ENCODE data around the gene ZNF775.
A peak's percentile ranks its signal among the peaks of the same experiment; 100 is the strongest.

ZNF775 gene

GRCh38 chr7:150339409-150339809, 39.7 kb upstream of the ZNF775 start:
- H3K4me3 ChIP-seq (replicated peaks; ENCODE audit: low read depth, low read length) = peak overlapping the region; percentile 53
- DNase-seq (ENCODE audit: extremely low read depth, low read depth) = no peak
- no peak for TF ChIP-seq CTCF (IDR thresholded peaks at IDR 0.05; ENCODE audit: low read depth, low read length, missing control alignments)

GRCh38 chr7:150340024-150340749, 38.9 kb upstream of the ZNF775 start:
- no peak for TF ChIP-seq CTCF (IDR thresholded peaks at IDR 0.05; ENCODE audit: low read depth, low read length, missing control alignments)
- DNase-seq (ENCODE audit: extremely low read depth, low read depth) = no peak

GRCh38 chr7:150340875-150341262, 38.3 kb upstream of the ZNF775 start:
- TF ChIP-seq CTCF (IDR thresholded peaks at IDR 0.05; ENCODE audit: low read depth, low read length, missing control alignments) = no peak
- no peak for DNase-seq (ENCODE audit: extremely low read depth, low read depth)
- peak overlapping the region; percentile 53 for H3K4me3 ChIP-seq (replicated peaks; ENCODE audit: low read depth, low read length)

More at GRCh38 chr7:150340024-150340749, 38.9 kb upstream of the ZNF775 start:
- H3K4me3 ChIP-seq (replicated peaks; ENCODE audit: low read depth, low read length) = peak overlapping the region; percentile 53

- no peak for DNase-seq (ENCODE audit: extremely low read depth, low read depth)
- no peak for TF ChIP-seq CTCF (IDR thresholded peaks at IDR 0.05; ENCODE audit: low read depth, low read length, missing control alignments)
- peak within 1 kb of the TSS; percentile 53 for H3K4me3 ChIP-seq (replicated peaks; ENCODE audit: low read depth, low read length)
Observed at GRCh38 chr7:150341263-150342120, 37.6 kb upstream of the ZNF775 start, which contains the start of gene RARRES2. TSS of gene RARRES2 (minus strand) at chr7:150341629. CDS start at chr7:150340609, 1,020 bp downstream.

GRCh38 chr7:150342121-150342408, 37.1 kb upstream of the ZNF775 start:
- no peak for TF ChIP-seq CTCF (IDR thresholded peaks at IDR 0.05; ENCODE audit: low read depth, low read length, missing control alignments)
- H3K4me3 ChIP-seq (replicated peaks; ENCODE audit: low read depth, low read length) = no peak overlapping the region
- no peak for DNase-seq (ENCODE audit: extremely low read depth, low read depth)

GRCh38 chr7:150343225-150343624, 35.9 kb upstream of the ZNF775 start:
- DNase-seq (ENCODE audit: extremely low read depth, low read depth) = no peak
- H3K4me3 ChIP-seq (replicated peaks; ENCODE audit: low read depth, low read length) = no peak overlapping the region
- TF ChIP-seq CTCF (IDR thresholded peaks at IDR 0.05; ENCODE audit: low read depth, low read length, missing control alignments) = no peak
